Fibroblast of peridontal ligament (primary cell): ENCODE measurements around the gene FAM89A.
"Not testable (repeated sequence)": the region's sequence is repeated elsewhere in the genome, so short reads cannot be mapped to it uniquely, and the experiment has no call there.

Experiments used
- DNase-seq: peaks from one replicate; pipeline ENCODE4 v3.0.0-alpha.2; 2010; ENCODE audit errors: extremely low read depth

FAM89A gene

GRCh38 chr1:231057410-231057809, 17.4 kb upstream of the FAM89A start:
- DNase-seq, result no peak

GRCh38 chr1:231055271-231055670, 15.2 kb upstream of the FAM89A start:
- DNase-seq, result no peak

- peak; percentile 65 for DNase-seq
Measured at GRCh38 chr1:231053493-231054162, 13.6 kb upstream of the FAM89A start.

GRCh38 chr1:231052777-231053176, 12.7 kb upstream of the FAM89A start:
- DNase-seq, result no peak

GRCh38 chr1:231050932-231051331, 10.9 kb upstream of the FAM89A start:
- not testable (repeated sequence) for DNase-seq

- no peak for DNase-seq
Measured at GRCh38 chr1:231050395-231050794, 10.3 kb upstream of the FAM89A start.

GRCh38 chr1:231049121-231049979, 9.3 kb upstream of the FAM89A start:
- DNase-seq, result no peak

- DNase-seq, result not testable (repeated sequence)
Measured at GRCh38 chr1:231048419-231048818, 8.4 kb upstream of the FAM89A start.

- not testable (repeated sequence) for DNase-seq
Measured at GRCh38 chr1:231047529-231047928, 7.5 kb upstream of the FAM89A start.

- DNase-seq, result no peak
Measured at GRCh38 chr1:231046730-231047395, 6.8 kb upstream of the FAM89A start.

GRCh38 chr1:231045921-231046729, 6.1 kb upstream of the FAM89A start:
- not testable (repeated sequence) for DNase-seq

- no peak for DNase-seq
Measured at GRCh38 chr1:231045286-231045685, 5.2 kb upstream of the FAM89A start.

GRCh38 chr1:231044588-231044987, 4.5 kb upstream of the FAM89A start:
- DNase-seq, result no peak

- DNase-seq, result no peak
Measured at GRCh38 chr1:231041719-231042261, 1.7 kb upstream of the FAM89A start.

GRCh38 chr1:231040800-231041718, 1.0 kb upstream of the FAM89A start:
- DNase-seq, result peak; percentile 12

- DNase-seq, result peak; percentile 27
Measured at GRCh38 chr1:231039161-231040018, 664 bp downstream of the FAM89A start.

GRCh38 chr1:231037585-231038517, 2.2 kb downstream of the FAM89A start:
- DNase-seq, result no peak

- DNase-seq, result no peak
Measured at GRCh38 chr1:231036416-231036815, 3.6 kb downstream of the FAM89A start.
